ENCODE data around the gene KIAA1671.
"Not testable (repeated sequence)": the region's sequence is repeated elsewhere in the genome, so short reads cannot be mapped to it uniquely, and the experiment has no call there.

Gene KIAA1671

DNA sequence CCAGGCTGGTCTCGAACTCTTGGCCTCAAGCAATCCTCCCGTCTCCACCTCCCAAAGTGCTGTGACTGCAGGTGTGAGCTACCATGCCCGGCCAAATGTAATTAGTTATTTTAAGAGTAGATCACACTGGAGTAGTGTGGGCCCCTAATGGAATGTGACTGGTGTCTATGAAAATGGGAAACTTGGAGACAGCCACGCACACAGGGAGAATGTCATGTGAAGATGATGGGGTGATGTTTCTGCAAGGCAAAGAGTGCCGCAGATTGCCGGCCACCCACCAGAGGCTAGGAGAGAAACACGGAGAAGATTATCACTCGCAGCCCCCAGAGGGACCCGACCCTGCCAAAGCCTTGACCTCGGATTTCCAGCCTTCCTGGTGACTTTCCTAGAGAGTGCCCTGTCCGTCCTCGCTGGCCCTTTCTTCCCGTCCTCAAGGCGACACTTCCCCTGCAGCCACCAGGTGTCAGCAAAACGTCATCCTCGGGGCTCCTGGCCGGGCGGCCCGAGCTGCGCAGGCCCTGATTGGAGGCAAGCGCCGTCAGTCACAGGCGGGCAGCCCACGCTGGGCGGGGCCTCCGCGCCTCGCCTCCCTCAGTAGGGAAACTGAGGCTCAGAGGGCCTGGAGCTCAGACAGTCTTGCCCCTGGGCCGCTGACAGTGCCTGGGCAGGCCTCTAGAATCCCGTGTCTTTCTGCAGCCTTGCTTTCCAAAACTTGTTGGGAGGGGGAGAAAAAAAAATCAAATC lies 283.2 kb downstream of the KIAA1671 start:
- Mint-ChIP-seq H3K27me3 (peaks cover 28% of the 10 kb centered on the region), H3K4me3 (no peak overlapping the region), H3K9me3 (no peaks in the 10 kb centered on the region), H3K36me3 (no peaks in the 10 kb centered on the region), H3K27ac (no peak overlapping the region), H3K4me1 (peaks cover 6% of the 10 kb centered on the region)

DNA sequence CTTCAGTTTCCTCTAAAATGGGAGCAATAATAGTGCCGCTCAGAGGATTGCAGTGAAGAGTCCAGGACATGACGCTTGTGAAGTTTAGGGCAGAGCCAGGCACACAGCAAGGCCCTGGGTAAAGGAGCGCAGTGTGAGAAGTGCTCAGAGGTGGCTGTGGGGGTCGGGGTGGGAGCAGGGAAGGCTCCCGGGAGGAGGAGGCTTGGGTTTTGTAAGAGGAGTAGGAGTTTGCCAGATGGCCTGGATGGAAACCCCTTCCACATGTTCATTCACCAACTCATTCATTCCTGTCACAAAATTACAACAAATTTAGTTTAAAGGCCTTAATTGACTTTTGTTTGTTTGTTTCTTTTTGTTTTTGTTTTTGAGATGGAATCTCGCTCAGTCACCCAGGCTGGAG lies 283.9 kb downstream of the KIAA1671 start:
- Mint-ChIP-seq H3K4me1 (peaks cover 6% of the 10 kb centered on the region), H3K27ac (no peak overlapping the region), H3K9me3 (no peaks in the 10 kb centered on the region), H3K36me3 (no peaks in the 10 kb centered on the region), H3K27me3 (peaks cover 28% of the 10 kb centered on the region), H3K4me3 (no peak overlapping the region)

- Mint-ChIP-seq H3K27me3 (peaks cover 28% of the 10 kb centered on the region), H3K4me3 (no peak overlapping the region)
Measured at GRCh38 chr22:25237503-25237902, 285.0 kb downstream of the KIAA1671 start.

DNA sequence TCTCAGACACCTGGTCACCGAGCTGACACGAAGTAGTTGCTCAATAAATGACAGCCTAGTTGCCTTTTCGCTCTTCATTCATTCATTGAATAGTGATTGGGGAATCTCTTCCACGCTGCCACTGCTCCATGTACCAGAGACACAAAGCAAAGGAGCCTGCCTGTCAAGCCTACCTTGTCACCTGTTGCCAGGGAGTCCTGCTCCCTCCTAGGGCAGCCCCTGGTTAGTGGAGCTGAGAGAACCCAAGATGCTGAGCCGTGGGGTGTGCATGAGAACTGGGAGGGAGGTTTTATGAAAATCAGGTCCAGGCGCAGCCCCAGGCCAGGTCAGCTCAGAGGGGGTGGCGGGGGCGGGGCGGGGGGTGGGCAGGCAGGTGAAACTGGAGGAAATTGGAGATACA lies 285.5 kb downstream of the KIAA1671 start:
- H3K4me3 Mint-ChIP-seq, H3K4me1 Mint-ChIP-seq, H3K9me3 Mint-ChIP-seq, H3K36me3 Mint-ChIP-seq, H3K27ac Mint-ChIP-seq: not testable (repeated sequence)
- peaks cover 25% of the 10 kb centered on the region for H3K27me3 Mint-ChIP-seq

More at GRCh38 chr22:25237503-25237902, 285.0 kb downstream of the KIAA1671 start:
- H3K27ac Mint-ChIP-seq, result no peak overlapping the region
- H3K9me3 Mint-ChIP-seq, result no peaks in the 10 kb centered on the region
- peaks cover 6% of the 10 kb centered on the region for H3K4me1 Mint-ChIP-seq
- H3K36me3 Mint-ChIP-seq, result no peaks in the 10 kb centered on the region

All from activated naive CD4-positive, alpha-beta T cell treated with anti-CD3 and anti-CD28 coated beads, Interleukin-2, amount 50 U/mL, for 24 hours (primary cell).